SK-N-SH (cell line): ENCODE data around the gene EEF1G. TPM values are rescaled to one million over a fixed set of nuclear protein-coding genes. Genes with fewer than 3 reads are reported as not detected.
A peak's percentile ranks its signal among the peaks of the same experiment; 100 is the strongest.
"Not testable (repeated sequence)": the region's sequence is repeated elsewhere in the genome, so short reads cannot be mapped to it uniquely, and the experiment has no call there.

Experiments
- CTCF ChIA-PET: fragments of 300-600, 350-600 bp; formaldehyde crosslinking; extraction: SDS; loops from one replicate; lab custom pipeline; 2021; lab: Yijun Ruan, JAX
- POLR2A ChIA-PET: fragments of 350-600 bp; sonication (Branson Sonifier 250); formaldehyde crosslinking; extraction: SDS; loops from one replicate; lab custom pipeline; 2020; ENCODE audit warnings: antibody characterized with exemption, inconsistent platforms; lab: Yijun Ruan, JAX
- DNase-seq: peaks from one replicate; pipeline ENCODE4 v3.0.0; 2012
- H2AFZ ChIP-seq: fragments of 200-600 bp; sonication (generic); 2 replicates; pipeline ENCODE4 v1.8.1; 2016; ENCODE audit warnings: antibody characterized with exemption, mild to moderate bottlenecking, low read depth
- H3F3A ChIP-seq: fragments of 200-600 bp; sonication (generic); replicated peaks from 2 replicates; pipeline ENCODE3; 2016; ENCODE audit warnings: antibody characterized with exemption, mild to moderate bottlenecking; ENCODE audit not compliant: insufficient read depth
- H3K27ac ChIP-seq, 2 experiments: fragments of 200-500 bp in 1 of 2; fragments of 200-600 bp in 1 of 2; sonication (Bioruptor generic) in 1 of 2; sonication (generic), shearing (Covaris generic) in 1 of 2; 2 replicates each; pipeline versions ENCODE4 v1.5.1 to v1.6.1; 2014 to 2016; ENCODE audit warnings: low read depth in 2 of 2, inconsistent platforms in 1 of 2, low read length in 1 of 2, mild to moderate bottlenecking in 1 of 2, mixed read lengths in 1 of 2
- H3K27me3 ChIP-seq: fragments of 200-600 bp; sonication (generic), shearing (Covaris generic); 2 replicates; pipeline ENCODE4 v1.6.1; 2016; ENCODE audit warnings: mixed run types; ENCODE audit not compliant: insufficient read depth
- H3K36me3 ChIP-seq, 2 experiments: fragments of 200-500 bp in 1 of 2; fragments of 200-600 bp in 1 of 2; sonication (Bioruptor generic) in 1 of 2; sonication (generic) in 1 of 2; replicated peaks in 1 of 2; 2 replicates each; pipeline versions ENCODE3 to v1.5.1; 2014 to 2016; ENCODE audit warnings: low read length in 1 of 2, mild to moderate bottlenecking in 1 of 2; ENCODE audit not compliant: insufficient read depth in 2 of 2, control insufficient read depth in 1 of 2
- H3K4me1 ChIP-seq, 2 experiments: fragments of 200-500 bp in 1 of 2; fragments of 200-600 bp in 1 of 2; sonication (Bioruptor generic) in 1 of 2; sonication (generic), shearing (Covaris generic) in 1 of 2; 2 replicates each; pipeline versions ENCODE4 v1.5.1 to v1.6.1; 2014 to 2016; ENCODE audit warnings: low read depth in 1 of 2, low read length in 1 of 2, mixed run types in 1 of 2; ENCODE audit not compliant: insufficient read depth in 2 of 2, control insufficient read depth in 1 of 2
- H3K4me2 ChIP-seq: fragments of 200-600 bp; sonication (generic), shearing (Covaris generic); 2 replicates; pipeline ENCODE4 v1.6.1; 2017; ENCODE audit warnings: mixed run types
- H3K4me3 ChIP-seq, 2 experiments: fragments of 200-500 bp in 1 of 2; fragments of 200-600 bp in 1 of 2; sonication (Bioruptor generic) in 1 of 2; sonication (generic), shearing (Covaris generic) in 1 of 2; 2 replicates each; pipeline versions ENCODE4 v1.5.1 to v1.8.1; 2014 to 2016; ENCODE audit warnings: low read depth in 2 of 2, inconsistent platforms in 1 of 2, low read length in 1 of 2, mild to moderate bottlenecking in 1 of 2, mixed read lengths in 1 of 2, moderate library complexity in 1 of 2
- H3K79me2 ChIP-seq: fragments of 200-600 bp; sonication (generic); 2 replicates; pipeline ENCODE4 v1.8.1; 2017; ENCODE audit warnings: mild to moderate bottlenecking; ENCODE audit not compliant: insufficient read depth
- H3K9ac ChIP-seq: fragments of 200-600 bp; sonication (generic); 2 replicates; pipeline ENCODE4 v1.6.1; 2017; ENCODE audit warnings: mixed run types
- H3K9me2 ChIP-seq: fragments of 200-600 bp; sonication (generic); 2 replicates; pipeline ENCODE4 v1.6.1; 2017; ENCODE audit warnings: mixed run types
- H3K9me3 ChIP-seq: fragments of 200-600 bp; sonication (generic); 2 replicates; pipeline ENCODE4 v1.6.1; 2017; ENCODE audit warnings: mixed run types, mild to moderate bottlenecking, moderate library complexity
- H4K20me1 ChIP-seq: fragments of 200-600 bp; sonication (generic); 2 replicates; pipeline ENCODE4 v1.6.1; 2017; ENCODE audit warnings: mild to moderate bottlenecking, mixed run types; ENCODE audit not compliant: insufficient read depth
- FOXM1 ChIP-seq: IDR thresholded peaks from 2 replicates; pipeline ENCODE4 v1.4.0; 2012; ENCODE audit warnings: low read depth, mild to moderate bottlenecking
- POLR2AphosphoS5 ChIP-seq: IDR thresholded peaks from 2 replicates; pipeline ENCODE4 v1.6.1; 2012; ENCODE audit warnings: low read depth, low read length
- WGBS: methylation state at CpG from one replicate; pipeline ENCODE4 v1.1.6; 2017; ENCODE audit warnings: low lambda C conversion rate; 5-methylcytosine and 5-hydroxymethylcytosine counted together
- polyA plus RNA-seq, 3 experiments: library from polyadenylated mRNA; depleted of rRNA; stranded (reverse); fragments of >200 nt; gene quantifications; 2 replicates each; pipeline ENCODE4 v1.2.3, GENCODE V29; 2012
- TF ChIP-seq, protein P1 (sequence below): fragments of 200-600 bp; sonication (generic); IDR thresholded peaks from 2 replicates; pipeline ENCODE4 v1.6.1; 2017; ENCODE audit warnings: antibody characterized with exemption, mild to moderate bottlenecking, moderate library complexity

EEF1G gene
- polyA plus RNA-seq, 1 of the 3 experiments (the other 2 are of a cell fraction): 1,853 TPM

DNA sequence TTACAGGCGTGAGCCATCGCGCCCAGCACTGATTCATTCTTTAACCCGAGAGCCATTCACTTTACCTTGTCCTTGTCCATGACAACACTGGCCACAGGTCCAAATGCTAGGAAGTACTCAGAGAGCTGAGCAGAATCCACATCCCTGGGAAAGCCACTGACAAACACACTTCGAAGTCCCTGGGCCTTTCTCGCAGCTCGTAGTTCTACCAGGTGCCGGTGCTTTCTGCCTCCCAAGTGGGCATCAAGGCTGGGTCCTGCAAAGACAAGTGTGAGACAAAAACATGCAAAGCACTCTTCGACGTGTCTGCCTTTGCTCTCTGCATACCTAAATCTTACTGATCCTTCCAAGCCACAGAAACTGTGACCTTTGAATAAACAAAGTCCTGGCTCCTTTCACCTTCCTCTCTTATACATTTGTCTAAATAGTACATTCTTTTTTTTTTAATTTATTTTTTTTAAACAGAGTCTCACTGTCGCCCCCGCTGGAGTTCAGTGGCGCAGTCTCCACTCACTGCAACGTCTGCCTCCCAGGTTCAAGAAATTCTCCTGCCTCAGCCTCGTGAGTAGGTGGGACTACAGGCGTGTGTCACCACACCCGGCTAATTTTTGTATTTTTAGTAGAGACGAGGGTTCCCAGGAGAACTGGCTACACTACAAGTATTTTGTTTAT lies 15.4 kb upstream of the EEF1G start:
- H3K4me2 ChIP-seq: 0 out of 2 replicates have a peak overlapping the region, but pooled peaks have one; percentile 81
- no peaks in the 10 kb centered on the region for H3K27me3 ChIP-seq
- H3K9me2 ChIP-seq: no peaks in the 10 kb centered on the region
- ChIA-PET POLR2A (interaction anchor here (2.4 kb wide), 1 partner anchor 15 kb away, joined by 6 read pairs; the partner anchor contains the start of gene EEF1G), CTCF (interaction anchor here (0.9 to 1.8 kb wide), 6 partner anchors 15 to 194 kb away, joined by 3 to 7 read pairs (median 4); partner anchors contain the start of genes BSCL2 and GNG3)
- H3K4me3 ChIP-seq: no peak overlapping the region
- peaks cover 26 to 30% of the 10 kb centered on the region in 2 experiments for H3K36me3 ChIP-seq
- no peak overlapping the region for H2AFZ ChIP-seq
- DNase-seq: no peak
- peaks cover 13 to 17% of the 10 kb centered on the region in 2 experiments; a peak in 3 of 4 replicates for H3K4me1 ChIP-seq
- H4K20me1 ChIP-seq: no peaks in the 10 kb centered on the region
- peaks cover 32% of the 10 kb centered on the region for H3K79me2 ChIP-seq
- no peaks in the 10 kb centered on the region for H3K9me3 ChIP-seq
- H3F3A ChIP-seq: peaks cover 28% of the 10 kb centered on the region
- TF ChIP-seq, protein P1, sequence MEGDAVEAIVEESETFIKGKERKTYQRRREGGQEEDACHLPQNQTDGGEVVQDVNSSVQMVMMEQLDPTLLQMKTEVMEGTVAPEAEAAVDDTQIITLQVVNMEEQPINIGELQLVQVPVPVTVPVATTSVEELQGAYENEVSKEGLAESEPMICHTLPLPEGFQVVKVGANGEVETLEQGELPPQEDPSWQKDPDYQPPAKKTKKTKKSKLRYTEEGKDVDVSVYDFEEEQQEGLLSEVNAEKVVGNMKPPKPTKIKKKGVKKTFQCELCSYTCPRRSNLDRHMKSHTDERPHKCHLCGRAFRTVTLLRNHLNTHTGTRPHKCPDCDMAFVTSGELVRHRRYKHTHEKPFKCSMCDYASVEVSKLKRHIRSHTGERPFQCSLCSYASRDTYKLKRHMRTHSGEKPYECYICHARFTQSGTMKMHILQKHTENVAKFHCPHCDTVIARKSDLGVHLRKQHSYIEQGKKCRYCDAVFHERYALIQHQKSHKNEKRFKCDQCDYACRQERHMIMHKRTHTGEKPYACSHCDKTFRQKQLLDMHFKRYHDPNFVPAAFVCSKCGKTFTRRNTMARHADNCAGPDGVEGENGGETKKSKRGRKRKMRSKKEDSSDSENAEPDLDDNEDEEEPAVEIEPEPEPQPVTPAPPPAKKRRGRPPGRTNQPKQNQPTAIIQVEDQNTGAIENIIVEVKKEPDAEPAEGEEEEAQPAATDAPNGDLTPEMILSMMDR: peak; percentile 54
- TF ChIP-seq FOXM1 (no peak), POLR2AphosphoS5 (no peak)
- TF ChIP-seq, all 33 proteins: peak for 1
- Histone ChIP-seq H3K9ac (no peak overlapping the region), H3K27ac (no peak overlapping the region)
- WGBS: 75% methylated on average over 18 of the region's 18 CpGs

DNA sequence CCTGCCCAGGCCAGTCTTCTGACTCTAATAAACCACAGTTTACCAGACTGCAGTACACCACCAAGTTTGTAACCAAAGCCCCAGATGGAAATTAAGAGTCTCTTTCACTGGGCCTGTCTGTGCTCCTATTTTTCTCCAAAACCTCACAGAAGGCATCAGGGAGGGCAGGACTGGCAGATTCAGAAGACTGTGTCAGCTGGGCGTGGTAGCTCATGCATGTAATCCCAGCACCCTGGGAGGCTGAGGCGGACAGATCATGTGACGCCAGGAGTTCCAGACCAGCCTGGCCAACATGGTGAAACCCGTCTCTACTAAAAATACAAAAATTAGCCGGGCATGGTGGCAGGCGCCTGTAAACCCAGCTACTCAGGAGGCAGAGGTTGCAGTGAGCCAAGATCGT lies 11.7 kb upstream of the EEF1G start:
- H3K4me1 ChIP-seq, H2AFZ ChIP-seq, H3K4me3 ChIP-seq, H3K9me3 ChIP-seq, H3K9ac ChIP-seq, CTCF ChIA-PET, H3F3A ChIP-seq, H3K27ac ChIP-seq, H3K9me2 ChIP-seq, H3K27me3 ChIP-seq, H3K4me2 ChIP-seq, H4K20me1 ChIP-seq, DNase-seq: not testable (repeated sequence)
- 94% methylated on average over 7 of the region's 7 CpGs for WGBS
- POLR2A ChIA-PET: interaction anchor here (0.6 to 1.8 kb wide), 3 partner anchors 10 to 16 kb away, joined by 3 to 7 read pairs (median 3); partner anchors contain the start of gene EEF1G
- H3K36me3 ChIP-seq: peaks cover 33 to 41% of the 10 kb centered on the region in 2 experiments
- H3K79me2 ChIP-seq: peaks cover 36% of the 10 kb centered on the region

DNA sequence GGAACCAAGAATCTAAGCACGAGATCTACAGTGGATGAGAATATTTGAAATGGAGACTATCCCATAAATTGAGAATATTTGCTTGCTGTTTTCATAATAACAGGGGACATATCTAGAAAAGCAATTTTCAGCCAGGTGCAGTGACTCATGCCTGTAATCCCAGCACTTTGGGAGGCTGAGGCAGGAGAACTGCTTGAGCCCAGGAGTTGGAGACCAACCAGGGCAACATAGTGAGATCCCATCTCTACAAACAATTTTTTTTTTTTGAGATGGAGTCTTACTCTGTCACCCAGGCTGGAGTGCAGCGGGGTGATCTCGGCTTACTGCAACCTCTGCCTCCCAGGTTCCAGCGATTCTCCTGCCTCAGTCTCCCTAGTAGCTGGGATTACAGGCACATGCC lies 8.0 kb upstream of the EEF1G start:
- H4K20me1 ChIP-seq, H3K4me2 ChIP-seq, H3K4me1 ChIP-seq, H3K27ac ChIP-seq, H3K9me3 ChIP-seq, DNase-seq, H3K9me2 ChIP-seq, H3F3A ChIP-seq, H3K27me3 ChIP-seq, H3K4me3 ChIP-seq, CTCF ChIA-PET, H3K9ac ChIP-seq, H2AFZ ChIP-seq: not testable (repeated sequence)
- H3K79me2 ChIP-seq: peaks cover 21% of the 10 kb centered on the region; the same call in 1 of the 2 replicates
- POLR2A ChIA-PET: interaction anchor here (2.0 kb wide), 1 partner anchor 10 kb away, joined by 6 read pairs; the partner anchor contains the start of gene TUT1
- peaks cover 40 to 50% of the 10 kb centered on the region in 2 experiments for H3K36me3 ChIP-seq
- 94% methylated on average over 4 of the region's 4 CpGs for WGBS
